Uterus (tissue), 4 donors: ENCODE data around the gene EYA4. TPM values are rescaled to one million over a fixed set of nuclear protein-coding genes. Genes with fewer than 3 reads are reported as not detected.

Experiments
- DNase-seq, 2 donors: peaks; one replicate each; pipeline ENCODE4 v3.0.0-alpha.2; 2019 to 2020
- H3K27ac ChIP-seq, 2 donors: fragments of 200-600 bp; sonication (generic); 1 replicate in 1 of 2; 2 replicates in 1 of 2; pipeline ENCODE4 v1.5.1; 2016 to 2018
- H3K27me3 ChIP-seq, 2 donors: fragments of 200-600 bp; sonication (generic); one replicate each; pipeline ENCODE4 v1.5.1; 2018 to 2019; ENCODE audit warnings: control low read depth in 1 of 2
- H3K36me3 ChIP-seq, 2 donors: fragments of 200-600 bp; sonication (generic); one replicate each; pipeline ENCODE4 v1.5.1; 2019; ENCODE audit warnings: control low read depth in 1 of 2
- H3K4me1 ChIP-seq, 2 donors: fragments of 200-600 bp; sonication (generic); one replicate each; pipeline ENCODE4 v1.5.1; 2018 to 2019; ENCODE audit warnings: control low read depth in 1 of 2
- H3K4me3 ChIP-seq, 2 donors: fragments of 200-600 bp; sonication (generic); 1 replicate in 1 of 2; 2 replicates in 1 of 2; pipeline ENCODE4 v1.5.1; 2018 to 2019; ENCODE audit warnings: mild to moderate bottlenecking in 1 of 2
- H3K9me3 ChIP-seq, 2 donors: fragments of 200-600 bp; sonication (generic); one replicate each; pipeline ENCODE4 v1.5.1; 2019; ENCODE audit warnings: control low read depth in 1 of 2
- POLR2A ChIP-seq, 2 donors: fragments of 450-650 bp; IDR thresholded peaks; one replicate each; pipeline ENCODE4 v1.6.1; 2016; ENCODE audit warnings: antibody characterized with exemption in 2 of 2, mild to moderate bottlenecking in 1 of 2, moderate library complexity in 1 of 2
- intact Hi-C: fragments of 100-400 bp; cut with DNase I; formaldehyde crosslinking; loops from one replicate; pipeline ENCODE4 v1.15.1; 2023; ENCODE audit warnings: low total_unique reads
- total RNA-seq, 4 donors: library from RNA; depleted of rRNA in 3 of 4; stranded (reverse); fragments of >200 nt in 3 of 4; gene quantifications; one replicate each; pipeline versions ENCODE4 v1.1.0 to v1.2.4, GENCODE V29; 2014 to 2023
- TF ChIP-seq, protein P1 (sequence below), 4 experiments: fragments of 200-600 bp in 2 of 4; fragments of 450-650 bp in 2 of 4; sonication (generic) in 2 of 4; IDR thresholded peaks; one replicate each; pipeline ENCODE4 v1.5.1; 2016 to 2019; ENCODE audit warnings: antibody characterized with exemption in 4 of 4, mild to moderate bottlenecking in 2 of 4, moderate library complexity in 1 of 4
- donor health status: DM: yes; HTN: yes; CAD: no.

Gene EYA4
- total RNA-seq, 4 donors from 2014 or later = 2.0 to 8.8 (median 8.4) TPM; not detected in 1

DNA sequence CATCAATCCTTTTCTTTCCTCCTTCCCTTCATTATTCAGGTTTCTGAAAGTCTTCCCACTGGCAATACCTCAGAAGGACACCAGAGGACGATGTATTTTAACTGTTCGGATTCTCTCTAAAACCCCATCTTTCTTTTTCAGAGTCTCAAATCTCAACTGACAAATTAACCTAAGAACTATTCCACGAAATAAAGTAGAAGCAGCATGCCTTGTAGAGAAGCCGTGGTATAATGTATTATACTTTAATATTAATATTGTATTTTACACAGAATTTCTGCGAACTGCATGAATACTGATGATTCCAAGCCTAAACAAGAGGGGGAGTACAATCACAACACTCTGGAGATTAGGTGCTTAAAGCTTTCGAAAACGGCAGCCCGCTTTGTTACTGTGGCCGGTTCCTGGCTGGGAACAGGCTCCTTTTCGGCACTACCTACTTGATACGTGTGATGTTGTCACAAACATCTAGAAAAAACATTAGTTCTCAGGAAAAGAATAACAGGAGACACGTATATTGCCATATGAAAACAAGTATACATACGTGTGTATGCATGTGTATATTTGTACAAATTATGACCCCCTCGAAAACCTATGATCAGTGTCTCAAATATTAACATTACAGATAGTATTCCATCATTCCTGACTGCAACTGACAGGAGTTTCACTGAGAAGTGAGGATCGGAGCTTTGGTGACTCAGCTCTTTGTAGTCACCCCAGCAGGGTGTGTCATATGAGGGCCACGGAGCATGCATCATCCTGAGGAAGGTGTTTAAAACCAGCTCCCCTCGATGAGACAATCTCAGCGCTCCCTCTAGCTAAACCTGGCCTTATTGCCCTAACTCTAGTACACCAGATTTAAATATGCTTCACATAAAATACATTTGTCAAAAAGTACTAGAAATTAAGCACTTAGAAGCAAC, 328.1 kb downstream of the EYA4 start:
- TF ChIP-seq, protein P1, sequence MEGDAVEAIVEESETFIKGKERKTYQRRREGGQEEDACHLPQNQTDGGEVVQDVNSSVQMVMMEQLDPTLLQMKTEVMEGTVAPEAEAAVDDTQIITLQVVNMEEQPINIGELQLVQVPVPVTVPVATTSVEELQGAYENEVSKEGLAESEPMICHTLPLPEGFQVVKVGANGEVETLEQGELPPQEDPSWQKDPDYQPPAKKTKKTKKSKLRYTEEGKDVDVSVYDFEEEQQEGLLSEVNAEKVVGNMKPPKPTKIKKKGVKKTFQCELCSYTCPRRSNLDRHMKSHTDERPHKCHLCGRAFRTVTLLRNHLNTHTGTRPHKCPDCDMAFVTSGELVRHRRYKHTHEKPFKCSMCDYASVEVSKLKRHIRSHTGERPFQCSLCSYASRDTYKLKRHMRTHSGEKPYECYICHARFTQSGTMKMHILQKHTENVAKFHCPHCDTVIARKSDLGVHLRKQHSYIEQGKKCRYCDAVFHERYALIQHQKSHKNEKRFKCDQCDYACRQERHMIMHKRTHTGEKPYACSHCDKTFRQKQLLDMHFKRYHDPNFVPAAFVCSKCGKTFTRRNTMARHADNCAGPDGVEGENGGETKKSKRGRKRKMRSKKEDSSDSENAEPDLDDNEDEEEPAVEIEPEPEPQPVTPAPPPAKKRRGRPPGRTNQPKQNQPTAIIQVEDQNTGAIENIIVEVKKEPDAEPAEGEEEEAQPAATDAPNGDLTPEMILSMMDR (IDR thresholded peaks at IDR 0.05) = peak; percentile 92 to 98 (median 97)
- TF ChIP-seq POLR2A (IDR thresholded peaks at IDR 0.05) = no peak
- H3K4me3 ChIP-seq = peak overlapping the region; percentile 29 to 30
- intact Hi-C loops = loop anchor here (5.0 kb wide), 1 partner anchor 348 kb away; no protein-coding TSS in a partner anchor
- DNase-seq = peak; percentile 35
- no peaks in the 10 kb centered on the region for H3K4me1 ChIP-seq
- H3K27me3 ChIP-seq = no peaks in the 10 kb centered on the region
- peak overlapping the region; percentile 48 to 69 for H3K27ac ChIP-seq
- no peaks in the 10 kb centered on the region for H3K36me3 ChIP-seq
- no peaks in the 10 kb centered on the region for H3K9me3 ChIP-seq

DNA sequence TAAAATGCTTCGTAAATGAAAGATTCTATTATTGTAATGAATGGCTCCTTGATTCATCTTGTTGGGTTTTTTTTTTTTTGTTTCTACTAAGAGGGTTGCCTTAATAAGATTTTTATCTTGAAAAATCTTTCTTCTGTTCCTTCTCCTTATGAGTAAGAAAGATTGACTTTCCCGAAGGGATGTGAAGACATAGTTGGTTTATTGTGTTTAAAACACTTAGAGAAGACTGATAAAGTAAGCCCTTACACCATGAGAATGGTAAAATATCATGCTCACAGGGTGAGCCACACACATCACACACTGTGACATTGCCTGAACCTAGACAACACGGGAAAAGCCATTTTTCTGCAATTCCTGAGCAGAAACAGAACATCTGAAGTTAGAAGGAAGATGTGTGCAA, 330.5 kb downstream of the EYA4 start:
- Histone ChIP-seq H3K27me3 (no peaks in the 10 kb centered on the region), H3K4me1 (no peaks in the 10 kb centered on the region), H3K9me3 (no peaks in the 10 kb centered on the region), H3K36me3 (no peaks in the 10 kb centered on the region), H3K27ac (no peak overlapping the region), H3K4me3 (no peak overlapping the region)
- intact Hi-C loops = loop anchor here (10.0 kb wide), 1 partner anchor 533 kb away; no protein-coding TSS in a partner anchor
- no peak for DNase-seq
- TF ChIP-seq, protein P1 (IDR thresholded peaks at IDR 0.05) = no peak
- no peak for TF ChIP-seq POLR2A (IDR thresholded peaks at IDR 0.05)

DNA sequence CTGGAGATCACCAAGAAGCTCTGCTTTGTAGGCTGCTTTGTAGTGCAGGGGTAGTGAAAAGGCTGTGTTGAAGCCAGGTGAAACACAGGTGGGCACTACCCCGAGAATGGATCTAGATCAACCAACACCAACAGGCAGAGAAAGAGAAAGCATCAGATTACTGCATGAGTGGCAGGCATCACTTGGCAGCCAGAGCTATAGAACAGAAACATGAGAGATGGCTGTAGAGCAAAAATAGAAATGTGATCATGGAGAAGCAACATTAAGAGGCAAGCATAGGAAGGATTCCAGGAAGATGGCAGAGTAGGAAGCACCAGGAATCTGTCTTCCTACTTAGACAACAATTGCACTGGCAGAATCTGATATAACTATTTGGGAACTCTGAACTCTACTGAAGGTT, 336.7 kb downstream of the EYA4 start:
- Histone ChIP-seq H3K4me1 (no peaks in the 10 kb centered on the region), H3K27ac (no peak overlapping the region), H3K27me3 (no peaks in the 10 kb centered on the region), H3K36me3 (no peaks in the 10 kb centered on the region), H3K9me3 (no peaks in the 10 kb centered on the region), H3K4me3 (no peak overlapping the region)
- DNase-seq = no peak
- intact Hi-C loops = loop anchor here (10.0 kb wide), 1 partner anchor 527 kb away; no protein-coding TSS in a partner anchor
- TF ChIP-seq, protein P1 (IDR thresholded peaks at IDR 0.05) = no peak
- no peak for TF ChIP-seq POLR2A (IDR thresholded peaks at IDR 0.05)
